ENCODE results near the gene RETNLB. TPM values are rescaled to one million over a fixed set of nuclear protein-coding genes. Genes with fewer than 3 reads are reported as not detected.

The RETNLB gene, protein sequence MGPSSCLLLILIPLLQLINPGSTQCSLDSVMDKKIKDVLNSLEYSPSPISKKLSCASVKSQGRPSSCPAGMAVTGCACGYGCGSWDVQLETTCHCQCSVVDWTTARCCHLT
- total RNA-seq, result not detected

DNA sequence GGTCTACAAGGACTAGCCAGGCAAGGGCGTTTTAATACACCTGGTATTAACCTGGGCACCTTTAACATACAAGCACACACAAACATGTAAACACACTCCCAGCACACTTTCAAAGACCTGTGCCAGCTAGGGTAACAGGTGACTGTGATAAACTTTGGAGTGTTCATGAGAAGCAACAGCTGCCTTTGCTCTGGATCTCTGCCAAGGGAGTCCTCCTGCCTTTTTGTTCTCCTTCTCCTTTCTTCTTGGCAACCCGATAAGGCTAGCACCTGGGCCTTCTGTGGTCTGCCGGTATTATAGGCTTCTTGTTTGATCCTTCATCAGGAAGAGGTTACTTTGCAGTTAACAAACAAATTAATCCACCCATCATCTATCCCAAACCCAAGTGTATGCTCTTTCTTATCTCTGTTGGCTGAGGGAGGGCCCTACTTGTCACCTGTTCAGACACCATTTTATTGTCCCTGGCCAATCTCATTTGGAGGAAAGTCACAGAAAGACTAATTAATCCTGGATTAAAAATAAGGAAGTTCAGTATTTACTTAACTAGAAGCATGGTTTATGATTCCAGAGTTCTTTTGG is at the start of gene RETNLB:
Gene RETNLB (minus strand): TSS at position 7 of the 579 bp plus-strand sequence. CDS start 225 bp downstream, outside the sequence.
- H3K9me3 Mint-ChIP-seq, result no peaks in the 10 kb centered on the region
- no peak within 1 kb of the TSS for H3K27ac Mint-ChIP-seq
- peaks cover 1% of the 10 kb centered on the region for H3K4me1 Mint-ChIP-seq
- no peak for DNase-seq
- H3K4me3 Mint-ChIP-seq, result no peak within 1 kb of the TSS
- no peaks in the 10 kb centered on the region for H3K27me3 Mint-ChIP-seq
- H3K36me3 Mint-ChIP-seq, result peaks cover 2% of the 10 kb centered on the region

DNA sequence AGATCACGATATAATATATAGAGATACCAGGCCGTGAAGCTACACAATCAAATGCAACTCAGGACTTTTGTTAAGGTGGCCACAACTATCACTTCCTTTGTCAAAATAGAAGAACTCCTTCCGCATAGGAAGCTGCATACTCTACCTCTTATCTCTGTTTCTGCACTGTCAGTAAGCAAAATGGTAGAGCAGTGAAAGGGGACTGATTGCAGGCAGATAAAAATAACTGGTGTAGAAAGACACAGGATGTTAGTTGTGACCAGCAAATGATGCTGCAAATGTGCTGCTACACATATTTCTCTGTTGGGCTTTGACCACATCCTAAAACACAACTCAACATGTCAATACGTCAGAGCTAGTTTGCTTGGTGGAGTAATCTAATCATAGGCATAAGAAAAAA is 49.1 kb upstream of the RETNLB start:
- DNase-seq, result no peak
- H3K4me3 Mint-ChIP-seq, result no peak overlapping the region
- no peaks in the 10 kb centered on the region for H3K27me3 Mint-ChIP-seq
- no peaks in the 10 kb centered on the region for H3K36me3 Mint-ChIP-seq
- peak overlapping the region; percentile 70 for H3K27ac Mint-ChIP-seq
- H3K4me1 Mint-ChIP-seq, result peaks cover 13% of the 10 kb centered on the region
- H3K9me3 Mint-ChIP-seq, result peaks cover 17% of the 10 kb centered on the region

DNA sequence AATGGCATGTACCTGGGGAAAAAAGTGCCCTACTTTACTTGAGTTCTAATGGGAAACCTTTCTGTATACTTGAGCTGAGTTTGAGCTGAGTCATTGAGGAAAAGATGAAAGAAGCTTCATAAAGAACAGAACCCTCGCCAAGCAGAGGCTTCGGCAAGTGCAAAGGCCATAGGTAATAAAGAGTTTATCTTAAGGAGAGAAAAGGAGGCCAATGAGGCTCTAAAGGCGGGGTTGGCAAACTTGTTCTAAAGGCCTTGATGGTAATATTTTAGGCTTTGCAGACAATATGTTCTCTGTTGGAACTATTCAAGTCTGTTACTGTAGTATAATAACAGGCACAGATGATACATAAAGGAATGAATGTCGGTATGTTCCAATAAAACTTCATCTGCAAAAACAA is 47.8 kb upstream of the RETNLB start:
- no peak overlapping the region for H3K4me3 Mint-ChIP-seq
- H3K36me3 Mint-ChIP-seq, result no peaks in the 10 kb centered on the region
- H3K4me1 Mint-ChIP-seq, result peaks cover 13% of the 10 kb centered on the region
- no peaks in the 10 kb centered on the region for H3K27me3 Mint-ChIP-seq
- H3K9me3 Mint-ChIP-seq, result peaks cover 18% of the 10 kb centered on the region
- DNase-seq, result no peak
- H3K27ac Mint-ChIP-seq, result no peak overlapping the region

DNA sequence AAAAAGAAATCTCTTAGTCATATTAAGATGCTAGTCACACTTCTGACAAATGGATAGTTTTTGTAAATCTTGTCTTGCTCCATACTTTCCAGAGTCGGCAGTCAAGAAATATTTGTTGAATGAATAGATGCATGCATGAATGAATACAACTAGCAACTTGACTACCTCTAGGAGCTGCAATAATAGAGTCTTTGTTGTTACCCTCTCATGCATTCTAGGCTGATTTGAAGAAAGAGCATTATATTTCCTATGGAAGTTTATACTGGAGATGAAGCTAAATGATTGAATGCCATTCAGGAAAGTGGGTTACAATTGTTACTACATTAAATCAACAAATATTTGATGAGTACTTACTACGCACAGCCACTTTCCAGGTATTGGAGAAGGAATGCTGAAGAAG is 47.2 kb upstream of the RETNLB start:
- no peak overlapping the region for H3K4me3 Mint-ChIP-seq
- no peak overlapping the region for H3K27ac Mint-ChIP-seq

DNA sequence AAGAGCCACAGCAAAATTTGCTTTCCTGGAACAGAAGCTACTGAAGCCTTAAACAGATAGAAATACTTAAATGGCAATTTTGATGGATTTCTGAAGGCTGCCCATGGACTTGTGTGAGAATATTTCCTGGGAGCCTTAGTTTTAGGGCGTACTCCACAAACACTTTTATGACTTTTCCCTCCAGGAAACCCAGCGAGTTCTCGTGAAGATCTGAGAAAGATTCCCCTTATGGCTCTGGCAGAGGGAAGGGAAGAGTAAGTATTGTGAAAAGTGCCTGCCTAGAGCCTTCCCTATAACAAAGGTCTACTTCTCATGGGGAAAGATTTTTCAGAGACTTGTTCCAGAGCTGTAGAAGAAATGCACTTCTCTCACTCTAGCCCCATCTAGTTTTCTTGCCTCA is 34.3 kb upstream of the RETNLB start:
- H3K27me3 Mint-ChIP-seq, result no peaks in the 10 kb centered on the region
- H3K4me3 Mint-ChIP-seq, result no peak overlapping the region
- no peak for DNase-seq
- H3K9me3 Mint-ChIP-seq, result peaks cover 9% of the 10 kb centered on the region
- H3K27ac Mint-ChIP-seq, result no peak overlapping the region
- no peaks in the 10 kb centered on the region for H3K4me1 Mint-ChIP-seq
- no peaks in the 10 kb centered on the region for H3K36me3 Mint-ChIP-seq

More for the DNA sequence above, 47.2 kb upstream of the RETNLB start:
- DNase-seq, result no peak
- Mint-ChIP-seq H3K36me3 (no peaks in the 10 kb centered on the region), H3K9me3 (peaks cover 18% of the 10 kb centered on the region), H3K27me3 (no peaks in the 10 kb centered on the region), H3K4me1 (peaks cover 13% of the 10 kb centered on the region)

DNA sequence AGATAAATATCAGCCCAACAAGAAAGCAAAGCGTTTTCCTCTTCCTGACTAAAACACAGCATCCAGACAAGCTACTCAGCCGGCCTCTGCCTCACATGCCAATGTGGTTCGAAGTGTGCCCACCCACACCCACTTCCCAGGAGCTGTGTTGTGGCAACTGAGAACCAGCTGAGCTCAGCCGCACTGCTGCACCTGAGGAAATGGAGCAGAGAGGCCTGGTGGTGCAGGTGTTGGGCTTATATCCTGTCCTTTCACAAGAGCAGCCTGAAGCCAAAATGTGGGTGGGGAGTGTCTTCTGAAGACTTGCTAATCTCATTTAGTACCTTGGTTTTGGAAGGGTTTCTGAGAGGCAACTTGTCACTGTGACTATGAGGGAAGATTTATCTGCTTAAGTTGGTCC is 23.0 kb upstream of the RETNLB start:
- peaks cover 45% of the 10 kb centered on the region for H3K4me1 Mint-ChIP-seq
- H3K36me3 Mint-ChIP-seq, result peaks cover 14% of the 10 kb centered on the region
- peak; percentile 42 for DNase-seq
- H3K27ac Mint-ChIP-seq, result no peak overlapping the region
- no peaks in the 10 kb centered on the region for H3K27me3 Mint-ChIP-seq
- H3K4me3 Mint-ChIP-seq, result no peak overlapping the region
- no peaks in the 10 kb centered on the region for H3K9me3 Mint-ChIP-seq

GRCh38 chr3:108779496-108779895 is 22.3 kb upstream of the RETNLB start:
- Mint-ChIP-seq H3K27ac (peak overlapping the region; percentile 36), H3K36me3 (peaks cover 14% of the 10 kb centered on the region), H3K4me3 (no peak overlapping the region), H3K27me3 (no peaks in the 10 kb centered on the region), H3K4me1 (peaks cover 45% of the 10 kb centered on the region), H3K9me3 (no peaks in the 10 kb centered on the region)
- no peak for DNase-seq

DNA sequence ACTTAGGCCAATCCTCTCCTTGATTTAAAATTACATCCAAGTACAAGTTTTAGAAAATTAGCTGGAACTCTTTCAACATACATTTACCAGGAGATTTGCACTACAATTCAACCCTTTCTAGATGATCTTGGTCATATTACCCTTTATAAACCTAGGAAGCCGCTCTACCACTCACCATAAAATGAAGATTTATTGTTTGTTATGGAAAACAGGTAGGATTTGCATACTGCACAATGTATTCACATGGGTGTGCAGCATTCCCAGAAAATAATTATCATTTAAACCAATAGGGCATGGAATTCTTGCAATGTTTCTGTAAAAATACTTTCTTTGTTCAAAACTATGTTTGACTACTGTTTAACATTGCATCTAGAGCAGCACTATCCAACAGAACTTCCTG is 18.4 kb upstream of the RETNLB start:
- peaks cover 3% of the 10 kb centered on the region for H3K9me3 Mint-ChIP-seq
- no peak for DNase-seq
- H3K4me1 Mint-ChIP-seq, result peaks cover 40% of the 10 kb centered on the region
- peaks cover 14% of the 10 kb centered on the region for H3K36me3 Mint-ChIP-seq
- H3K4me3 Mint-ChIP-seq, result no peak overlapping the region
- H3K27me3 Mint-ChIP-seq, result no peaks in the 10 kb centered on the region
- no peak overlapping the region for H3K27ac Mint-ChIP-seq

DNA sequence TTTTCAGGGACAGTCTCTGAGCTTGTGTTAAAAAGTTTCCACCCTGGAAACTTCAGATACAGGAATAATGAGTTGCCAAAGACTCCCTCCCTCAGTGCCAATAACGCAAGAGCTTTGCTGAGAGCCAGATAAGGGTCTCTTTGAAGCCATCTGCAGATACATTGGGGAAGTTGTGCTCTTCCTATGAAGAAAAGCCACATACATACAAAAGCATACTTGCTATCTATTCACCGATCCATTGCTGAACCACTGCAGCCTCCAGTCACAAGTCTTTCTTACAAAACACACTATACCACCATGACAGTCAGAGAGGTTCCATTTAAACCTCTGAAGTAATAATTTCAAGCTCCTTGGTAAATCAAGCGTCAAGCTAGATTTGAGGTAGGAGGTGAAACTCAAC is 10.0 kb upstream of the RETNLB start:
- no peak for DNase-seq
- Mint-ChIP-seq H3K36me3 (no peaks in the 10 kb centered on the region), H3K27ac (no peak overlapping the region), H3K4me1 (peaks cover 2% of the 10 kb centered on the region), H3K27me3 (no peaks in the 10 kb centered on the region), H3K9me3 (peaks cover 3% of the 10 kb centered on the region), H3K4me3 (no peak overlapping the region)

GRCh38 chr3:108755686-108756085 is 1.5 kb downstream of the RETNLB start:
- H3K27ac Mint-ChIP-seq, result no peak overlapping the region
- H3K4me1 Mint-ChIP-seq, result peaks cover 1% of the 10 kb centered on the region
- H3K4me3 Mint-ChIP-seq, result no peak overlapping the region
- no peaks in the 10 kb centered on the region for H3K27me3 Mint-ChIP-seq
- no peaks in the 10 kb centered on the region for H3K9me3 Mint-ChIP-seq
- H3K36me3 Mint-ChIP-seq, result peaks cover 2% of the 10 kb centered on the region
- no peak for DNase-seq

DNA sequence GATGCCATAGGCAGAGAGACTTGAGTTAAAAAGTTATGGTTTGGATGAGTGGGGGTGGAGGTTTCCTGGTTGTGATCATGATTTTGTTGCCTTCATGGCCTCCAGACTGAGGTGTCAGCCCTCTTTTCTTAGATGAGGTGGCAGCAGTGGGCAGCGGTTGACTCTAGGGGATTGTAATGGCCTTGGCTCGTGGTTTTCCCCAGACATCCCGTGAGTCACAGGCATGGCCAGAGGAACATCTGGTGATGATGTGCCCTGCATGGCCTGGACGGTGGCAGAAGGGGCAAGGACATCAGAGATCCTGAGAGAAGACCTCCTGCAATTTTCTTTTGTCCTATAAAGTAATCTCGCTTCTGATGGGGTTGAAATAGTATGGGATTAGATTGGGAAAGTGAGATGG is 12.4 kb downstream of the RETNLB start:
- Mint-ChIP-seq H3K9me3 (peaks cover 3% of the 10 kb centered on the region), H3K27me3 (no peaks in the 10 kb centered on the region), H3K36me3 (no peaks in the 10 kb centered on the region), H3K4me3 (no peak overlapping the region), H3K4me1 (no peaks in the 10 kb centered on the region), H3K27ac (no peak overlapping the region)
- no peak for DNase-seq

- Mint-ChIP-seq H3K27ac (no peak overlapping the region), H3K4me1 (no peaks in the 10 kb centered on the region), H3K4me3 (no peak overlapping the region)
Observed at GRCh38 chr3:108742929-108743328, 14.3 kb downstream of the RETNLB start.

DNA sequence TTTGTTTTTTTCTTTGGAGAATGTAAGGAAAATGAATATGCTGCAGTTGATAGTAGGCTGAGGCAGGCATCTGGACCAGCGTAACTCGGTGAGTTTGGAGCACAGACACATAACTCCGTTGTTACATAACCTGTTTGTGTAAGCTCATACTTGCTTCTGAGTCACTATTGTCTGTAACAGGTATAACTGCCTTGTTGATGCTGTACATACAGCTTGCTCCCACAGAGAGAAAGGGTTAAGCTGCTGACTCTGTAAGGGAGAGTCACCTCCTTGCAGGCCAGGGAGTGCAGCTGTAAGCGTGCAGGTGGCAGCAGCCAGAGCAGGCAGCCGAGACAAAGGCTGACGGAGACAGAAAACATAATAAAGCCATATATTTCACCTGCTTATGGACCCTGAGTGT is 20.4 kb downstream of the RETNLB start:
- H3K4me3 Mint-ChIP-seq, result no peak overlapping the region
- H3K27ac Mint-ChIP-seq, result no peak overlapping the region
- H3K36me3 Mint-ChIP-seq, result no peaks in the 10 kb centered on the region

More at GRCh38 chr3:108742929-108743328, 14.3 kb downstream of the RETNLB start:
- Mint-ChIP-seq H3K36me3 (no peaks in the 10 kb centered on the region), H3K27me3 (no peaks in the 10 kb centered on the region), H3K9me3 (peaks cover 3% of the 10 kb centered on the region)
- DNase-seq, result no peak

GRCh38 chr3:108728934-108729333 is 28.3 kb downstream of the RETNLB start:
- Mint-ChIP-seq H3K4me1 (peaks cover 3% of the 10 kb centered on the region), H3K27ac (no peak overlapping the region), H3K9me3 (no peaks in the 10 kb centered on the region)

More for the DNA sequence above, 20.4 kb downstream of the RETNLB start:
- Mint-ChIP-seq H3K9me3 (no peaks in the 10 kb centered on the region), H3K4me1 (no peaks in the 10 kb centered on the region), H3K27me3 (no peaks in the 10 kb centered on the region)
- DNase-seq, result no peak

DNA sequence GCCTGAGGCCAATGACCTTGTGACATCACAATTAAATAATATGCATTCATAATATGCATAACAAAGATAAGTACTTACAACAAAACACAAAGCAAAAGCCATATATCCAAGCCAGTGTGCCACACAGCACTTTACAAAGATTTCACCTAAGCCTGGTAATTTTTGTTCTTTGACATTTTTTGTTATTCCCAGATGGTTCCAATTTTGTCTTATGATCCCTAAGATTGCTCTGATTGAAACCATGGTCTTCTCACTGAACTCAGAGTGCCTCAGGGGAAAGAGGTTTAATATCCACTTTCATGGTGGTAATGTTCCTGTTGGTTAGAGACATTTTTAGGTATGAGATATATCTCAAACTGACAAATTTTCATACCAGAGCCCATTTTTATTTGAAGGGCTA is 29.1 kb downstream of the RETNLB start:
- Mint-ChIP-seq H3K4me1 (peaks cover 4% of the 10 kb centered on the region), H3K4me3 (no peak overlapping the region), H3K36me3 (no peaks in the 10 kb centered on the region), H3K9me3 (no peaks in the 10 kb centered on the region), H3K27ac (no peak overlapping the region), H3K27me3 (no peaks in the 10 kb centered on the region)
- no peak for DNase-seq

More at GRCh38 chr3:108728934-108729333, 28.3 kb downstream of the RETNLB start:
- DNase-seq, result no peak
- H3K4me3 Mint-ChIP-seq, result no peak overlapping the region
- no peaks in the 10 kb centered on the region for H3K36me3 Mint-ChIP-seq
- H3K27me3 Mint-ChIP-seq, result no peaks in the 10 kb centered on the region

GRCh38 chr3:108724101-108724500 is 33.1 kb downstream of the RETNLB start:
- H3K4me1 Mint-ChIP-seq, result peaks cover 4% of the 10 kb centered on the region
- H3K4me3 Mint-ChIP-seq, result no peak overlapping the region
- H3K9me3 Mint-ChIP-seq, result peaks cover 10% of the 10 kb centered on the region
- no peak for DNase-seq
- no peak overlapping the region for H3K27ac Mint-ChIP-seq
- H3K36me3 Mint-ChIP-seq, result no peaks in the 10 kb centered on the region
- H3K27me3 Mint-ChIP-seq, result no peaks in the 10 kb centered on the region
